K562 (cell line): Measurements from ENCODE around the gene SGPP2.

ENCODE experiments used
- POLR2A ChIP-seq: fragments of 450-650 bp; conservative IDR thresholded peaks from 2 replicates; pipeline ENCODE4 v1.6.1; 2016
- SMARCA5 ChIP-seq: fragments of 450-650 bp; IDR thresholded peaks from 2 replicates; pipeline ENCODE4 v1.6.1; 2016
- ZNF217 ChIP-seq: sonication (generic); formaldehyde crosslinking; IDR thresholded peaks from 2 replicates; pipeline ENCODE4 v1.8.0; 2022; ENCODE audit warnings: mild to moderate bottlenecking, missing genetic modification reagents
- ZNF445 ChIP-seq: fragments of 250-450 bp; sonication (Bioruptor Pico); IDR thresholded peaks from 2 replicates; pipeline ENCODE4 v1.4.0; 2020; ENCODE audit warnings: low read depth, mild to moderate bottlenecking, moderate library complexity
- TF ChIP-seq, protein P1 (sequence below): fragments of 450-650 bp; IDR thresholded peaks from 2 replicates; pipeline ENCODE4 v1.6.1; 2016; ENCODE audit warnings: borderline replicate concordance
- TF ChIP-seq, protein P2 (sequence below): fragments of 450-650 bp; IDR thresholded peaks from 2 replicates; pipeline ENCODE4 v1.6.1; 2018; ENCODE audit not compliant: partially characterized antibody
- TF ChIP-seq, protein P3 (sequence below): sonication (generic); formaldehyde crosslinking; IDR thresholded peaks from 2 replicates; pipeline ENCODE4 v1.8.0; 2022; ENCODE audit warnings: mild to moderate bottlenecking, low read depth, missing genetic modification reagents
- TF ChIP-seq, protein P4 (sequence below), 3 experiments: IDR thresholded peaks in 2 of 3; conservative IDR thresholded peaks in 1 of 3; 2 replicates each; pipeline ENCODE4 v1.5.1; 2011 to 2012; ENCODE audit warnings: low read length in 3 of 3, mild to moderate bottlenecking in 3 of 3, control low read depth in 2 of 3, improper control_type of control experiment in 1 of 3, inconsistent platforms in 1 of 3, low read depth in 1 of 3, mixed read lengths in 1 of 3, moderate library complexity in 1 of 3; ENCODE audit not compliant: insufficient read depth in 2 of 3

DNA sequence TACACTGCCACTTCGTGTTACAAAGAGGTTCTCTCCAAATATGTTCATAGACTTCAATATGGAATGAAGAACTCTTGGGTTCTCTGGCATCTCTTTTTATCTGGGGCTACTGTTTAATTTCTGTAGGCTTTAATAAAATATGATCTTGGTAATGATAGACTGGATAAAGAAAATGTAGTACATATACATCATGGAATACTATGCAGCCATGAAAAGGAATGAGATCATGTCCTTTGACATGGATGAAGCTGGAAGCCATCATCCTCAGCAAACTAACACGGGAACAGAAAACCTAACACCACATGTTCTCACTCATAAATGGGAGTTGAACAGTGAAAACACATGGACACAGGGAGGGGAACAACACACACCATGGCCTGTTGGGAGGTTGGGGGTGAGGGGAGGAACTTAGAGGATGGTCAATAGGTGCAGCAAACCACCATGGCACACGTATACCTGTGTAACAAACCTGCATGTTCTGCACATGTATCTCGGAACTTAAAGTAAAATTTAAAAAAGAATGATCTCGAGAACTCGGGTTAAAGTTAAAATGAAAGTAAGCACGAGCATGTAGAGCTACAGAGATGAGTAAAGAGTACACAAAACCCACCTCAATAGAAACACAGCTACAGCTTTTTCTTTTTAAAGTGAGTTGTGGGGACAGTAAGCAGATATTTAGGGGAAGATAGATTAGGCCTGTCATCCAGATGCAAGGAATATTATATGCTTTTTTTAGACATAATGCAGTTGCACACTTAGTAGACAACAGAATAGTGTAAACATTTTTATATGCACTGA, 102.3 kb downstream of the SGPP2 start:
- TF ChIP-seq, protein P1, sequence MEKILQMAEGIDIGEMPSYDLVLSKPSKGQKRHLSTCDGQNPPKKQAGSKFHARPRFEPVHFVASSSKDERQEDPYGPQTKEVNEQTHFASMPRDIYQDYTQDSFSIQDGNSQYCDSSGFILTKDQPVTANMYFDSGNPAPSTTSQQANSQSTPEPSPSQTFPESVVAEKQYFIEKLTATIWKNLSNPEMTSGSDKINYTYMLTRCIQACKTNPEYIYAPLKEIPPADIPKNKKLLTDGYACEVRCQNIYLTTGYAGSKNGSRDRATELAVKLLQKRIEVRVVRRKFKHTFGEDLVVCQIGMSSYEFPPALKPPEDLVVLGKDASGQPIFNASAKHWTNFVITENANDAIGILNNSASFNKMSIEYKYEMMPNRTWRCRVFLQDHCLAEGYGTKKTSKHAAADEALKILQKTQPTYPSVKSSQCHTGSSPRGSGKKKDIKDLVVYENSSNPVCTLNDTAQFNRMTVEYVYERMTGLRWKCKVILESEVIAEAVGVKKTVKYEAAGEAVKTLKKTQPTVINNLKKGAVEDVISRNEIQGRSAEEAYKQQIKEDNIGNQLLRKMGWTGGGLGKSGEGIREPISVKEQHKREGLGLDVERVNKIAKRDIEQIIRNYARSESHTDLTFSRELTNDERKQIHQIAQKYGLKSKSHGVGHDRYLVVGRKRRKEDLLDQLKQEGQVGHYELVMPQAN, result no peak
- TF ChIP-seq, protein P2, sequence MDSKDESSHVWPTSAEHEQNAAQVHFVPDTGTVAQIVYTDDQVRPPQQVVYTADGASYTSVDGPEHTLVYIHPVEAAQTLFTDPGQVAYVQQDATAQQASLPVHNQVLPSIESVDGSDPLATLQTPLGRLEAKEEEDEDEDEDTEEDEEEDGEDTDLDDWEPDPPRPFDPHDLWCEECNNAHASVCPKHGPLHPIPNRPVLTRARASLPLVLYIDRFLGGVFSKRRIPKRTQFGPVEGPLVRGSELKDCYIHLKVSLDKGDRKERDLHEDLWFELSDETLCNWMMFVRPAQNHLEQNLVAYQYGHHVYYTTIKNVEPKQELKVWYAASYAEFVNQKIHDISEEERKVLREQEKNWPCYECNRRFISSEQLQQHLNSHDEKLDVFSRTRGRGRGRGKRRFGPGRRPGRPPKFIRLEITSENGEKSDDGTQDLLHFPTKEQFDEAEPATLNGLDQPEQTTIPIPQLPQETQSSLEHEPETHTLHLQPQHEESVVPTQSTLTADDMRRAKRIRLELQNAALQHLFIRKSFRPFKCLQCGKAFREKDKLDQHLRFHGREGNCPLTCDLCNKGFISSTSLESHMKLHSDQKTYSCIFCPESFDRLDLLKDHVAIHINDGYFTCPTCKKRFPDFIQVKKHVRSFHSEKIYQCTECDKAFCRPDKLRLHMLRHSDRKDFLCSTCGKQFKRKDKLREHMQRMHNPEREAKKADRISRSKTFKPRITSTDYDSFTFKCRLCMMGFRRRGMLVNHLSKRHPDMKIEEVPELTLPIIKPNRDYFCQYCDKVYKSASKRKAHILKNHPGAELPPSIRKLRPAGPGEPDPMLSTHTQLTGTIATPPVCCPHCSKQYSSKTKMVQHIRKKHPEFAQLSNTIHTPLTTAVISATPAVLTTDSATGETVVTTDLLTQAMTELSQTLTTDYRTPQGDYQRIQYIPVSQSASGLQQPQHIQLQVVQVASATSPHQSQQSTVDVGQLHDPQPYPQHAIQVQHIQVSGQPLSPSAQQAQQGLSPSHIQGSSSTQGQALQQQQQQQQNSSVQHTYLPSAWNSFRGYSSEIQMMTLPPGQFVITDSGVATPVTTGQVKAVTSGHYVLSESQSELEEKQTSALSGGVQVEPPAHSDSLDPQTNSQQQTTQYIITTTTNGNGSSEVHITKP, result no peak
- TF ChIP-seq, protein P3, sequence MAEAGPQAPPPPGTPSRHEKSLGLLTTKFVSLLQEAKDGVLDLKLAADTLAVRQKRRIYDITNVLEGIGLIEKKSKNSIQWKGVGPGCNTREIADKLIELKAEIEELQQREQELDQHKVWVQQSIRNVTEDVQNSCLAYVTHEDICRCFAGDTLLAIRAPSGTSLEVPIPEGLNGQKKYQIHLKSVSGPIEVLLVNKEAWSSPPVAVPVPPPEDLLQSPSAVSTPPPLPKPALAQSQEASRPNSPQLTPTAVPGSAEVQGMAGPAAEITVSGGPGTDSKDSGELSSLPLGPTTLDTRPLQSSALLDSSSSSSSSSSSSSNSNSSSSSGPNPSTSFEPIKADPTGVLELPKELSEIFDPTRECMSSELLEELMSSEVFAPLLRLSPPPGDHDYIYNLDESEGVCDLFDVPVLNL (CRISPR knock-in tag), result no peak
- TF ChIP-seq ZNF445 (CRISPR knock-in tag) (no peak), POLR2A (no peak), SMARCA5 (no peak), ZNF217 (CRISPR knock-in tag) (no peak)
- TF ChIP-seq, protein P4, sequence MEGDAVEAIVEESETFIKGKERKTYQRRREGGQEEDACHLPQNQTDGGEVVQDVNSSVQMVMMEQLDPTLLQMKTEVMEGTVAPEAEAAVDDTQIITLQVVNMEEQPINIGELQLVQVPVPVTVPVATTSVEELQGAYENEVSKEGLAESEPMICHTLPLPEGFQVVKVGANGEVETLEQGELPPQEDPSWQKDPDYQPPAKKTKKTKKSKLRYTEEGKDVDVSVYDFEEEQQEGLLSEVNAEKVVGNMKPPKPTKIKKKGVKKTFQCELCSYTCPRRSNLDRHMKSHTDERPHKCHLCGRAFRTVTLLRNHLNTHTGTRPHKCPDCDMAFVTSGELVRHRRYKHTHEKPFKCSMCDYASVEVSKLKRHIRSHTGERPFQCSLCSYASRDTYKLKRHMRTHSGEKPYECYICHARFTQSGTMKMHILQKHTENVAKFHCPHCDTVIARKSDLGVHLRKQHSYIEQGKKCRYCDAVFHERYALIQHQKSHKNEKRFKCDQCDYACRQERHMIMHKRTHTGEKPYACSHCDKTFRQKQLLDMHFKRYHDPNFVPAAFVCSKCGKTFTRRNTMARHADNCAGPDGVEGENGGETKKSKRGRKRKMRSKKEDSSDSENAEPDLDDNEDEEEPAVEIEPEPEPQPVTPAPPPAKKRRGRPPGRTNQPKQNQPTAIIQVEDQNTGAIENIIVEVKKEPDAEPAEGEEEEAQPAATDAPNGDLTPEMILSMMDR (IDR thresholded peaks at IDR 0.05 in 2 of 3, conservative IDR thresholded peaks at IDR 0.05 in 1 of 3; ENCODE audit: insufficient read depth in 2 of 3, low read depth in 1 of 3, low read length in 3 of 3), result no peak
